NCI-H446 treated with DMSO at 0.1 percent for 48 hours (cell line): ENCODE data around the gene IGF2BP3.
A peak's percentile ranks its signal among the peaks of the same experiment; 100 is the strongest.

Source experiments
- DNase-seq: peaks from one replicate; lab custom pipeline; 2025; lab: John Stamatoyannopoulos, UW

Gene IGF2BP3

DNA sequence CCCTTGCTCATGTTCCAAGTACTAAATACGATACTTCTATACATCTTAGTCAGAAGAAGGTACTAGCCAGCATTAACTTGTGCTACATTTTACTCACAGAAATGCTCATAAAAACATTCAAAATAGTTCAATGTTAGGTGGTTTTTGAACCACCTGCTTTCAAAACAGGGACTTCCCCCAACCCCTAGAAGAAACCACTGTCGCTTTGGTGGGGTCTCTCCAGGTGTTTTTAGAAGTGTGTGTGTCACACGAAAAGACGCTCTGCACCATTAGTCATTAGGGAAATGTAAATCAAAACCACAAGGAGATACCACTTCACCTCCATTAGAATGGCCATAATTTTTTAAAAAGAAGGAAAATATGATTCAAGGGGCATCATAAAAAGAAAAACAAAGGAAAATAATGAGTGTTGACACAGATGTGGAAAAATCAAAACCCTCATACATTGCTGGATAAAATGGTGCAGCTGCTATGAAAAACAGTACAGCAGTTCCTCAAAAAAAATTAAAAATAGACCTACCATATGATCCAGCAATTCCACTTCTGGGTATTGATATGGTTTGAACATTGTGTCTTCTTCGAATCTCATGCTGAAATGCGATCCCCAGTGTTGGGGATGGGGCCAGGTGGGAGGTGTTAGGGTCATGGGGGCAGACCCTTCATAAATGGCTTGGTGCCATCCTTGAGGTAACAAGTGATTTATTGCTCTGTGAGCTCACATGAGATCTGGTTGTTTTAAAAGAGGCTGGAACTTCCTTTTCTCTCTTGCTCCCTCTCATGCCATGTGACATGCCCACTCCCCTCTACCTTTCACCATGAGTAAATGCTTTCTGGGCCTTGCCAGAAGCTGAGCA is 96.9 kb downstream of the IGF2BP3 start:
- DNase-seq: no peak

GRCh38 chr7:23372611-23373010 is 97.7 kb downstream of the IGF2BP3 start:
- no peak for DNase-seq

DNA sequence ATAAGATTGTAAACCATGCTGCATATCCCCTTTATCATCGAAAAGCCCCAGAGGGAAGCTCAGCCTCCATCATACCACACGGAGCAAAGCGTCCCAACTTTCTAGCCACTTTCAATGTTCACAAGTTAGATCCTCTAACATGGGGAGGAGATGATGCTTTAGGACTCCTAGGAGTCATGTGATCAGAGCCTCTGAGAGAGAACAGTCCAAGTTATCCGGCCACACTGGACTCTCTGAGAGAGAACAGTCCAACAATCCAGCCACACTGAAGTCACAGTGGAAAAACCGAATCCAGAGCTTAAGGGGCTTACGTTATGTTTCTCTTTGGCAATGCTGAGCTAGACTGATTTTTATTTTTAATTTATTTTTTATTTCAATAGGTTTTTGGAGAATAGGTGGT is 98.6 kb downstream of the IGF2BP3 start:
- DNase-seq: no peak

GRCh38 chr7:23369695-23370404 is 100.4 kb downstream of the IGF2BP3 start:
- DNase-seq: no peak

- no peak for DNase-seq
Observed at GRCh38 chr7:23369100-23369499, 101.2 kb downstream of the IGF2BP3 start.

- DNase-seq: no peak
Observed at GRCh38 chr7:23358152-23358674, 112.1 kb downstream of the IGF2BP3 start.

DNA sequence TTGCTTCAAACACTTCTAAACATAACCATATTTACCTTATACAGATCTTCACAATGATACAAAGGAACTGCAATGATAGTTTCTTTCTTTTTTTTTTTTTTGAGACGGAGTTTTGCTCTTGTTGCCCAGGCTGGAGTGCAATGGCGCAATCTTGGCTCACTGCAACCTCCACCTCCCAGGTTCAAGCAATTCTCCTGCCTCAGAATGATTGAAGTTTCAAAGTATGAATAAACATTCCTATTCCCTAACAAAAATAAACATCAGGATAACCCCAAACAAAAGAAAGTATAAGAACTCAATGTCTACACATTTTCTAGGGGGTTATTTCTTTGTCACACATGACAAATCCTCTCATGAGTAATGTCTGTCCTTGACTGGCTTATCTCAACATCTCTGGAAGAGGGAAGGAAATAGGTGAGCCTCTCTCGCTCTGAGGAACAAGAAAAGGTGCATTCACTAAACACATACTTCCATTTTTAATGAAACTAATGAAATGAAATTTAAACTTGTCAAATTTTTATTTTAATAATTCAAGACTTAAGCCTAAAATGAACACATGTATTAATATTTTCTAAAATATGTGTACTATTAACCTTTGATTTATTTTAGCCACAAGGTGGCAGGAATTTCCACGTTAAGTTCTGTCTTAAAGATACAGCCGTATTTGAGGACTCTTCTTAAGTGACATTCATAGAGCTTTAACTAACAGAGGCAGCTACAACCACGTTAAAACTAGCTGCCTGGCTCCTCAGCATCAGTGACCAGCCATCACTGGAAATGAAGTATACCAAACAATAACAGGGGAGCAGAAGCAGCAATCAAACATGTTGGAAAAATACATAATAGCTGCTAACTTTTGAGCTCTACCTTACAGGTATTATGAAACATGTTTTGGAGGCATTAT is 112.8 kb downstream of the IGF2BP3 start:
- peak; percentile 14 for DNase-seq

GRCh38 chr7:23356726-23357125 is 113.6 kb downstream of the IGF2BP3 start:
- DNase-seq: no peak

DNA sequence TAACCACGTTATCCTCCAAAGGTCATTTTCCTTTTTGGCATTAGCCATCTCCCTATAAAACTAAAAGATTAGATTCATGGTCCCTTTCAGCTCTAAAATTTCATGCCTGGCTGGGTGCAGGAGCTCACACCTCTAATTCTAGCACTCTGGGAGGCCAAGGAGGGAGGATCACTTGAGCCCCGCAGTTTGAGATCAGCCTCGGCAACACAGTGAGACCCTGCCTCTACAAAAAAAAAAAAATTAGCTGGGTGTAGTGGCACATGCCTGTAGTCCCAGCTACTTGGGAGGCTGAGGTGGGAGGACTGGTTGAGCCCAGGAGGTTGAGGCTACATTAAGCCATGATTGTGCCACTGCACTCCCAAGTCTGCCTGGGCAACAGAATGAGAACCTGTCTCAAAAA is 114.1 kb downstream of the IGF2BP3 start:
- DNase-seq: no peak

DNA sequence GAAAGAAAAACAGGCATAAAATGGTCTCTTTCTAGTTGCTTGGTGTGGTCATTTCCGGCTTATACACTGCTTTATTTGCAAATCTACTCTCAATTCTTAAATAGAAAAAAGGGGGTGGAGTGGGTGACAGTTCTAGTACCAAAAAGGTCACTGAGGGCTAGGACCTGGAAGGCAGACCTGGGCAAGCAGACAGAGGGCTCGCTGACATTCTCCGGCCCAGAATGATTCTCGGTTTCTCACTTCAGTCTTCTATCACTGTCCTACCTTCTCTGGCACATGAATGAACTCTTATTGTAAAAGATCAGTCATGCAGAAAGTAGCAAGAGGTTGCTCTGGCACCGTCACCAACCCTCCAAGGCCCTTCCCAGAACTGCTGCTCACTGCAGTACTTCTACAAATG is 117.1 kb downstream of the IGF2BP3 start:
- peak; percentile 66 for DNase-seq

DNA sequence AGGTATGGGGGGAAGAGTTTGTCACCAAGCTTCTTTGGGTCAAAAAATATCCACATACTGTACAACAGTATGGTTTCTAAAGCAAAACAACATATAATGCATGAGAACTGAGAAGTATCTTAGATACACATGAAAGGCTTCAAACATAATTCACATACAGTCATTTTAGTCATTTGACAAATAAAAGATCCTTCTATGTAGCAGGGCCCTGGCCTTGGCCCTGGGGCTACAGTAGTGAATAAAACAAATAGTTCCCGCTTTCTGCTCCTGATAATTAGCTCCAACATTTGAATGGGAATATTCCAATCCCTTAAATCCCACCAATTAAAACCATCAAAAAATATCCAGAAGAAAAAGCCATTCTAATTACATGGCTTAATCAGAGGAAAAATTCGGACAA is 119.8 kb downstream of the IGF2BP3 start:
- DNase-seq: no peak

GRCh38 chr7:23349484-23350157 is 120.7 kb downstream of the IGF2BP3 start:
- DNase-seq: no peak

DNA sequence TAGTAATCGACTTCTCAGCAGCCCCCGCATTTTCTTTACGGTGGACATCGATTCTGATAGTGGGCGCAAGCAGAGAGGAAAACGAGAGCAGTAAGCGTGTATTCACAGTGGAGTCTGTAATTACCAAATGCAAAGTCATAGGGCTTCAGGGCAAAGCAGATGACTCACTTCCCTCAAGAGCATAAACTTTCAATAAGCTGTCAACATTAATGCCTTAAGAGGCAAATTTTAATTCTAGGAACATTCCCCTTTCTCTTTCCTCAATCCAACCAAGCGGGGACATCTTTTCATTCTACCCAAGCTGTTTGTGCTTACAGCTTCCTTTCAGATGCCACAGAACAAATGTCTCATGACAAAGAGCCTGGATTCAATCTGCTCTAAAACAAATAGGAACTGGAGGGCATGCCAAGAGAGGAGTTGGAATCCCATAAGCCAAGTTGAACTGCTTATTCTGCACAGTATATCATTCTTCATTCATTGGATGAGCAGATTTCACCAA is 122.6 kb downstream of the IGF2BP3 start:
- peak; percentile 93 for DNase-seq

- no peak for DNase-seq
Observed at GRCh38 chr7:23347033-23347681, 123.1 kb downstream of the IGF2BP3 start.

GRCh38 chr7:23346316-23346715 is 124.0 kb downstream of the IGF2BP3 start:
- DNase-seq: no peak

DNA sequence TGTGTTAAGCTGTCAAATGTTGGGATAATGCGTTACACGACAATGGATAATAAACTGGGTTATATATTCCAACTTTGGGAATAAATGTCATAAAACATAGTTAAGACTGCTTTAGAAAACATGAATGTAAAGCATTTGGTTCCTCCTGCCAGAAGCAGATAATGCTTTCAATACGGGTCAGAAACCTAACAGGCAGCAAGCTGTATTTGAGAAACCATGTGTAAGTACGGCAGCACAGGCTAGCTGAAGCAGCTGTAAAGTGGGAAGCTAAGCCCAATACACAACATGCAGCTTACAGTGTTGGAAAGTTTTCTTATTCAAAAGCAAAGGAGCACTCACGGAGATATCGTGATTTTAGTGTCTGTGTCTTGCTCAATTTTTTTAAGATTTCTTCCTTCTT is 124.7 kb downstream of the IGF2BP3 start:
- no peak for DNase-seq

DNA sequence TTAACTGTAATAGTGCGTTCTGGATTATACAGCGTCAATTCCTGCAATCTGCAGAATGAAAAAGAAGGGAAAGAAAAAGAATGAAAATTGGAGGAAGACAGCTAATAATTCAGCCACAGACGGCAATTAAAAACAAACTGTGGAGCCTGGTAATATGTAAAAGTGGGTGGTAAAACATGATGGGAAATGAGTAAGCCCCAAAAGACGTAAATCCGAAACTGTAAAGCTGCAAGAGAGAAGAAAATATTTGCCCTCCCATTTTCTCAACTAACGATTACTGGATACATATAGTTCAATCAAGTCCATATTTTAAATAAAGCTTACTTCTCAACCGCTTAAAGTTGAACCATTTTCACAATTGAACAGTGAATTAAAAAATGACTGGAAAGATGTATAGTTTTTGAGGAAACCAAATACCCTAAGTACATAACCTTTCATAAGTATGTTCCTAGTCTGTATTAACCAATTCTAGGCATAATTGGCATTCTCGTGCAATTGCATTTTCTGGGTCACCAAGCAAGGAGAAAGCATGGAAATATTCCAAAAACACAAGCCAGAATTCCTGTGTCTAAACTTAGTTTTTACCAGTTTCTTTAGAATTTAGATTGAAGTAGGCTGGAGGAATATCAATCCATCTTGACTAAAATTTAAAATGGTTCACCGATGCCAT is 126.3 kb downstream of the IGF2BP3 start:
- DNase-seq: peak; percentile 13

DNA sequence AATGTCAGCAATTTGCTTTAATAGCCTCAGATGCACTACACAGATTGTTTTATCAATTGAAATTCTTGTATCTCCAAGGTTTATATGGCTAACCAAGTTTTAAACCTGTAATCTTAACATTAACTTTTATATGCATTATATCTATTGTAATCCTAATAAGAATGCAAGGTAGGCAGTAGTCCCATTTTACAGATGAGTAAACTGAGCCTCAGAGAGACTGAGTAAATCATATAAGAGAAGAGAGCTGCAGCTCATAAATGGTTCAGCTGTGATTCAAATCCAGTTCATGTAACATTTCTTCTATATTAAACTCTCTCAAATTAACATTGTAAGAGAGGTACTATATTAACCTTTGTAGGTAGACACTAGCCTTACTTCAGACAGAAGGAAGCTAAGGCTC is 127.2 kb downstream of the IGF2BP3 start:
- DNase-seq: no peak

GRCh38 chr7:23341846-23342598 is 128.3 kb downstream of the IGF2BP3 start:
- no peak for DNase-seq

- no peak for DNase-seq
Observed at GRCh38 chr7:23338863-23339262, 131.4 kb downstream of the IGF2BP3 start.
